Tibial nerve (tissue), 4 donors: ENCODE measurements around the gene LAGE3. TPM values are rescaled to one million over a fixed set of nuclear protein-coding genes. Genes with fewer than 3 reads are reported as not detected.

Experiments
- DNase-seq, 2 donors: peaks; one replicate each; pipeline ENCODE4 v3.0.0-alpha.2; 2019; ENCODE audit warnings: low spot score in 2 of 2
- H3K27ac ChIP-seq, 4 donors: fragments of 200-600 bp; sonication (generic) in 3 of 4; one replicate each; pipeline ENCODE4 v1.5.1; 2017 to 2019; ENCODE audit warnings: mild to moderate bottlenecking in 1 of 4
- H3K27me3 ChIP-seq, 2 donors: fragments of 200-600 bp; sonication (generic) in 1 of 2; one replicate each; pipeline versions ENCODE4 v1.5.1 to v1.6.0; 2017 to 2019
- H3K36me3 ChIP-seq, 3 donors: fragments of 200-600 bp; sonication (generic); one replicate each; pipeline ENCODE4 v1.5.1; 2018 to 2019
- H3K4me1 ChIP-seq, 4 donors: fragments of 200-600 bp; sonication (generic) in 3 of 4; one replicate each; pipeline ENCODE4 v1.5.1; 2017 to 2019
- H3K4me3 ChIP-seq, 4 donors: fragments of 200-600 bp; sonication (generic) in 3 of 4; one replicate each; pipeline ENCODE4 v1.5.1; 2017 to 2019; ENCODE audit warnings: mild to moderate bottlenecking in 1 of 4, moderate library complexity in 1 of 4
- H3K9me3 ChIP-seq, 4 donors: fragments of 200-600 bp; sonication (generic) in 3 of 4; one replicate each; pipeline ENCODE4 v1.5.1; 2017 to 2019
- CTCF ChIP-seq, 5 experiments: fragments of 200-600 bp in 3 of 5; fragments of 450-650 bp in 2 of 5; sonication (generic) in 3 of 5; IDR thresholded peaks; one replicate each; pipeline ENCODE4 v1.5.1; 2016 to 2019; ENCODE audit warnings: antibody characterized with exemption in 5 of 5, mild to moderate bottlenecking in 3 of 5, moderate library complexity in 2 of 5
- EP300 ChIP-seq, 2 donors: sonication (generic); formaldehyde crosslinking; IDR thresholded peaks; one replicate each; pipeline ENCODE4 v1.6.1; 2017; ENCODE audit warnings: antibody characterized with exemption in 2 of 2, mild to moderate bottlenecking in 1 of 2
- POLR2A ChIP-seq, 2 donors: fragments of 450-650 bp; IDR thresholded peaks; one replicate each; pipeline ENCODE4 v1.6.1; 2017; ENCODE audit warnings: antibody characterized with exemption in 2 of 2, mild to moderate bottlenecking in 2 of 2, moderate library complexity in 2 of 2
- WGBS, 2 donors: methylation state at CpG; one replicate each; pipeline ENCODE4 v1.1.5; 2018; 5-methylcytosine and 5-hydroxymethylcytosine counted together
- total RNA-seq, 4 donors: library from RNA; depleted of rRNA; stranded (reverse); fragments of >200 nt; gene quantifications; one replicate each; pipeline ENCODE4 v1.1.0, GENCODE V29; 2016

Gene LAGE3
- total RNA-seq, 4 donors from 2014 or later = 18.8 to 46.5 (median 35.0) TPM

DNA sequence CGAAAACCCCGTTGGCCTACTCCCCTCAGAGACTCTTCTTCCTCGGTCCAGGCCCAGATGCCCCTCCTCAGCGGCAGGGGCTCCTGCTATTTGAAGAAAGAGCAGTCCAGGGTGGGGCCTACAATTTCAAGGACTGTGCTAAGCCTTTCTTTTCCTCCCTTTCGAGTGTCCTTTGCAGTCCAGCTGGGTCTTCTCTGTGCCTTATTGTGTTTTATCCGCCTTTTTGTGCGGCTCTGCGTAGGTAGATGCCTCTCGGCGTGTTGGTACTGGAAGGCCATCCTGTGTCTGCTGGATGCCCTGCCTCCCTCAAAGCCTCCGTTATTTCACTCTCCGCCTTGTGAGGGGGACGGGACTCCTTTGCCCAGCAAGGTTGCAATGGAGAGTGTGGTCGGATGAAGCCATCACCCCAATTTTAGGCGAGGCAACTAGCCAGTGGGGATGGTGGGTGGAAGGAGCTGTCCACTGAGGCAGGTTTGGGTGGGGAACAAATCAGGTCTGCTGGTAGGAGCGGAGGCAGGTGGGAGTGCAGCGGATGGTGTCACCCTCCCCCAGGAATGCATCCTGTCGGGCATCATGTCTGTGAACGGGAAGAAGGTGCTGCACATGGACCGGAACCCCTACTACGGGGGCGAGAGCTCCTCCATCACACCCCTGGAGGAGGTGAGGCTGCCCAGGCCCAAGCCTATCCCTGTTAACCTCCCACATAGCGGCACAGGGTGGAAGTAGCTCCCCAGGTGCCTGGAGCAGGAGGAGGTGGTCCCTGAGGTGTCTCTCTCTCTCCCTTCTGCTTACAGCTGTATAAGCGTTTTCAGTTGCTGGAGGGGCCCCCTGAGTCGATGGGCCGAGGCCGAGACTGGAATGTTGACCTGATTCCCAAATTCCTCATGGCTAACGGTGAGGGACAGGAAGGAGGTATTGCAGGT is 40.8 kb downstream of the LAGE3 start:
- Histone ChIP-seq H3K4me1 (peaks cover 0 to 36% (median 0%) of the 10 kb centered on the region in 4 donors), H3K36me3 (peaks cover 0 to 58% (median 0%) of the 10 kb centered on the region in 3 donors), H3K4me3 (peak overlapping the region; percentile 50 to 87 (median 70)), H3K9me3 (no peaks in the 10 kb centered on the region), H3K27me3 (no peaks in the 10 kb centered on the region), H3K27ac (peak overlapping the region; percentile 90 to 93 (median 90))
- TF ChIP-seq CTCF (IDR thresholded peaks at IDR 0.05) (no peak), EP300 (IDR thresholded peaks at IDR 0.05) (no peak), POLR2A (IDR thresholded peaks at IDR 0.05) (no peak)
- DNase-seq = no peak
- 10 to 55% methylated on average over 15 to 28 of the region's 28 CpGs for WGBS, 2 donors

GRCh38 chrX:154436983-154437752 is 41.9 kb downstream of the LAGE3 start, which contains the start of gene GDI1:
Gene GDI1 (plus strand): TSS chrX:154437154. CDS start chrX:154437255, 101 bp downstream.
- no peaks in the 10 kb centered on the region for H3K27me3 ChIP-seq
- peak within 1 kb of the TSS; percentile 90 to 93 (median 90) for H3K27ac ChIP-seq
- H3K4me3 ChIP-seq = peak within 1 kb of the TSS; percentile 50 to 87 (median 70)
- DNase-seq = no peak
- peaks cover 0 to 33% (median 0%) of the 10 kb centered on the region in 4 donors for H3K4me1 ChIP-seq
- peaks cover 0 to 58% (median 0%) of the 10 kb centered on the region in 3 donors for H3K36me3 ChIP-seq
- TF ChIP-seq EP300 (IDR thresholded peaks at IDR 0.05) (peak in 1 of 2 donors; percentile 58), POLR2A (IDR thresholded peaks at IDR 0.05) (peak; percentile 15 to 59), CTCF (IDR thresholded peaks at IDR 0.05) (no peak)
- WGBS, 2 donors = 11 to 31% methylated on average over 7 to 74 of the region's 93 CpGs
- H3K9me3 ChIP-seq = no peaks in the 10 kb centered on the region

DNA sequence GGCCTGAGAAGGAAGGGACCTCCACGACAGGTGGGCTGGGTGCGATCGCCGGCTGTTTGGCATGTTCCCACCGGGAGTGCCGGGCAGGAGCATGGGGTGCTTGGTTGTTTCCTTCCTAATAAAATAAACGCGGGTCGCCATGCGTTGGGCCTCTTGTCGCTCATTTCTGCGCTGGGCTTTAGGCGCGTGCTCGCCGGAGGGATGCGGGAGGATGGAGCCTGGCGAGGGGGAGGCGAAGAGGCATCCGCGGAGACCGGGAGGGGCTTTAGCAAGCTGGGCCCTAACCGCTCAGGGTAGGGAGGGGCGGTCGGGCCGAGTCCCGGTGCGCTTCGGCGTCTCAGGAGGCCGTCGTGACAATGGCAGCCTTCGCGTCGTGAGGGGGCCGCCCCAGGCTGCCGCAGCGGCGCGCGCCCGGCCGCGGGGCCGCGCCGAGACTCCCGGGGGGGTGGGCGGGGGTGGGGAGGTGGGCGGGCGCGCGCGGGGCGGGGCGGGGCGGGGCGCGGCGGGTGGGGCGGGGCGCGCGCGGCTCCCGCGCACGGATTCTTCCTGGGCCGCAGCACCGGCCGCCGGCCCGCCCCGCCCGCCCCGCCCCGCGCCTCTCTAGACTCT is 42.6 kb downstream of the LAGE3 start:
- Histone ChIP-seq H3K36me3 (peaks cover 0 to 57% (median 0%) of the 10 kb centered on the region in 3 donors), H3K4me1 (peaks cover 0 to 33% (median 0%) of the 10 kb centered on the region in 4 donors), H3K27me3 (no peaks in the 10 kb centered on the region), H3K4me3 (peak overlapping the region; percentile 11 to 87 (median 70)), H3K27ac (peak overlapping the region; percentile 90 to 93 (median 90)), H3K9me3 (no peaks in the 10 kb centered on the region)
- WGBS, 2 donors = 49 to 57% methylated on average over 5 to 17 of the region's 78 CpGs
- no peak for TF ChIP-seq EP300 (IDR thresholded peaks at IDR 0.05)
- TF ChIP-seq CTCF (IDR thresholded peaks at IDR 0.05) = no peak
- no peak for TF ChIP-seq POLR2A (IDR thresholded peaks at IDR 0.05)
- no peak for DNase-seq

DNA sequence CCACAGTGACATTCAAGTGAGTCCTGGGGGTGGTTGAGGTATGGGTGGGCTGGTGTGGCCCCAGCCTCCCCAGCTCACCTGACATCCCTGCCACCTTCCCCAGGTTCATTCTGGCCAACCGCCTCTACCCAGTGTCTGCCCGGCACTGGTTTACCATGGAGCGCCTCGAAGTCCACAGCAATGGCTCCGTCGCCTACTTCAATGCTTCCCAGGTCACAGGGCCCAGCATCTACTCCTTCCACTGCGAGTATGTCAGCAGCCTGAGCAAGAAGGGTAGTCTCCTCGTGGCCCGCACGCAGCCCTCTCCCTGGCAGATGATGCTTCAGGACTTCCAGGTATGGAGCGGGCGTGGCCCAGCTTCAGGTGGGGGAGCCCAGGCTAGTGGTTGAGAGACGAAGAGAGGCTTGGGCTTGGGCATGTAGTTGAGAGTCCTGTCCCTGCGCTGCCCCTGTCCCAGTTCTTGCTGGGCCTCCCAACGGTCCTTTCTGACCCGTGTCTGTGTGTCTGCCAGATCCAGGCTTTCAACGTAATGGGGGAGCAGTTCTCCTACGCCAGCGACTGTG is 43.8 kb downstream of the LAGE3 start:
- Histone ChIP-seq H3K4me1 (peaks cover 0 to 32% (median 0%) of the 10 kb centered on the region in 4 donors), H3K27ac (no peak overlapping the region), H3K36me3 (peaks cover 0 to 45% (median 0%) of the 10 kb centered on the region in 3 donors), H3K27me3 (no peaks in the 10 kb centered on the region), H3K9me3 (no peaks in the 10 kb centered on the region), H3K4me3 (no peak overlapping the region)
- WGBS, 2 donors = 90% methylated on average over 19 of the region's 19 CpGs; no CpG with 5 or more reads in 1 of the 2 donors
- DNase-seq = no peak
- TF ChIP-seq EP300 (IDR thresholded peaks at IDR 0.05) = no peak
- no peak for TF ChIP-seq CTCF (IDR thresholded peaks at IDR 0.05)
- no peak for TF ChIP-seq POLR2A (IDR thresholded peaks at IDR 0.05)
